WI38 (cell line): ENCODE results near the gene UCK1.

Source experiments
- H3K4me3 ChIP-seq: 2 replicates; pipeline ENCODE4 v1.5.1; 2011; ENCODE audit warnings: low read depth, mild to moderate bottlenecking, control low read depth, low read length
- TF ChIP-seq, protein P1 (sequence below): IDR thresholded peaks from 2 replicates; pipeline ENCODE4 v1.5.1; 2012; ENCODE audit warnings: low read depth, mild to moderate bottlenecking, control low read depth, low read length

UCK1 gene

DNA sequence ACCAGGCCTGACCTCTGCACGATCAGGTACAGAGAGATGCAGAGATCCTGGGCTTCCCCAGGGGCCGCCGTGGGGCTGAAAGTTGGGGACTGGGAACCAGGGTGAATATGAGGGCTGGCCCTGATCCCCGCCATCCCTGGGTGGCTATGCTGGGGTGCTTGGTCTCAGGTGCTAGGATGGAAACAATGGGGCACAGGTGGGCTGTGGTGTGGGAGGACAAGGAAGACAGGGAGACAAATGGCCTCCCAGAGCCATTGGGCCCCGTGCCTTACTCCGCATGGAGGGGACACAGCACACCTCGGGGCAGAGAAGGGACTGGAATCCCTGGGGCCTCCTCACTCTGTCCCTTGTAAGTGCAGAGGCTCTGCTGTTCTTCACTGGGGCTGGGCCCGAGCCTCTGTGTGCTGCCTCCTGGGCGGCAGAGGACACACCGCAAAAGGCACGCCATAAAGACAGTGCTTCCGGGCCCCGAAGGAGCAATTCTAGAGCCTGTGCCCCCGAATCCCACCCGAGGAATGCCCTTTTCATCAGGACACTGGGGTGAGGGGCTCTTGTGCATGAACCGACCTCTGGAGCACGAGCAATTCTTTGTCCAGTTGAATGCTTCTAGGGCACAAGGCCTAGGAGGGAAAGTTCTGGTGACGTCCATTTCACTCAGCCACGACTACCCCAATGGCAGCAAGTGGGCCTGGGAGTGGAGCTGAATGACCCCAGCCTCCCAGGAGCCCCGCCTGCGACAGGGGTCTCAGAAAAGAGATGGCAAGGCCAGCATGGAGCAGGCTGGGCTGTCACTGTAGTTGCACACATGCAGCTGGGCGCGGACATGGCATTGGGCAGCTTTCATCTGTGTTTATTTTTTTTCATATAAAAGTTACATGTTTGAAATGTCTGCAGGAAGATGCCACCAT lies 45.1 kb upstream of the UCK1 start:
- TF ChIP-seq, protein P1, sequence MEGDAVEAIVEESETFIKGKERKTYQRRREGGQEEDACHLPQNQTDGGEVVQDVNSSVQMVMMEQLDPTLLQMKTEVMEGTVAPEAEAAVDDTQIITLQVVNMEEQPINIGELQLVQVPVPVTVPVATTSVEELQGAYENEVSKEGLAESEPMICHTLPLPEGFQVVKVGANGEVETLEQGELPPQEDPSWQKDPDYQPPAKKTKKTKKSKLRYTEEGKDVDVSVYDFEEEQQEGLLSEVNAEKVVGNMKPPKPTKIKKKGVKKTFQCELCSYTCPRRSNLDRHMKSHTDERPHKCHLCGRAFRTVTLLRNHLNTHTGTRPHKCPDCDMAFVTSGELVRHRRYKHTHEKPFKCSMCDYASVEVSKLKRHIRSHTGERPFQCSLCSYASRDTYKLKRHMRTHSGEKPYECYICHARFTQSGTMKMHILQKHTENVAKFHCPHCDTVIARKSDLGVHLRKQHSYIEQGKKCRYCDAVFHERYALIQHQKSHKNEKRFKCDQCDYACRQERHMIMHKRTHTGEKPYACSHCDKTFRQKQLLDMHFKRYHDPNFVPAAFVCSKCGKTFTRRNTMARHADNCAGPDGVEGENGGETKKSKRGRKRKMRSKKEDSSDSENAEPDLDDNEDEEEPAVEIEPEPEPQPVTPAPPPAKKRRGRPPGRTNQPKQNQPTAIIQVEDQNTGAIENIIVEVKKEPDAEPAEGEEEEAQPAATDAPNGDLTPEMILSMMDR: no peak
- H3K4me3 ChIP-seq: no peak overlapping the region

- H3K4me3 ChIP-seq: no peak overlapping the region
- TF ChIP-seq, protein P1: no peak
These were observed 43.9 kb upstream of the UCK1 start for GRCh38 chr9:131574730-131575640.

DNA sequence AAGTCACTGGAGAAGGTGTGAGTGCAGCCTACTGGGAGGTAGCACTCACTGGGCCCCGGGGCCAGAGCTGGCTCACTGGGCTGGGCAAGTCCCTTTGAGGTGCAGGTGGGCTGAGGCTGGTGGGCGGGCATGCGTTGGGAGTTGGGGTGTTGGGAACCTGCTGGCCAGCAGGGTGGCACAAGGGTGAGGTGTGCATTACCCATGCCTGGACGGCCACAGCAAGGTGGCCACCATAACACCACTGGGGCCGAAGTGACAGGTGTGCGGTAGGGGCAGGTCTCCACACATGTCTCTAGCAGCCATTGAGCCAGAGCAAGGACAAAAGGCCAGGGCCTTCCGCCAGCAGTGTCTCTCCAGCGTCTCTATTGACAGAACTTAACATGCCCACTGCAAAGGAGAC lies 36.8 kb upstream of the UCK1 start:
- no peak overlapping the region for H3K4me3 ChIP-seq
- TF ChIP-seq, protein P1: no peak

- TF ChIP-seq, protein P1: no peak
- no peak overlapping the region for H3K4me3 ChIP-seq
These were observed 35.1 kb upstream of the UCK1 start for GRCh38 chr9:131566158-131566557.

GRCh38 chr9:131565369-131565768 lies 34.3 kb upstream of the UCK1 start:
- TF ChIP-seq, protein P1: no peak
- no peak overlapping the region for H3K4me3 ChIP-seq

- H3K4me3 ChIP-seq: no peak overlapping the region
- TF ChIP-seq, protein P1: no peak
These were observed 31.2 kb upstream of the UCK1 start for GRCh38 chr9:131562032-131562959.
